Neural cell (in vitro differentiated cells): ENCODE data around the gene EVA1A. TPM values are rescaled to one million over a fixed set of nuclear protein-coding genes. Genes with fewer than 3 reads are reported as not detected.

Source experiments
- H2AFZ ChIP-seq: fragments of 200-600, 300-800 bp; sonication (generic), shearing (Covaris generic); 2 replicates; pipeline ENCODE4 v1.6.0; 2014; ENCODE audit warnings: low read depth, mild to moderate bottlenecking, antibody characterized with exemption, low read length, moderate library complexity
- H3F3A ChIP-seq: fragments of 200-600 bp; shearing (Covaris generic); 2 replicates; pipeline ENCODE4 v1.6.1; 2016; ENCODE audit warnings: mild to moderate bottlenecking, moderate library complexity, mixed read lengths, antibody characterized with exemption, low read length; ENCODE audit not compliant: insufficient read depth, poor library complexity, severe bottlenecking
- H3K27ac ChIP-seq: fragments of 200-600, 300-800 bp; sonication (generic), shearing (Covaris generic); 2 replicates; pipeline ENCODE4 v1.5.1; 2014; ENCODE audit warnings: mild to moderate bottlenecking, low read length, moderate library complexity
- H3K27me3 ChIP-seq: fragments of 300-800, 200-600 bp; sonication (generic), shearing (Covaris generic); 2 replicates; pipeline ENCODE4 v1.6.0; 2014; ENCODE audit warnings: mild to moderate bottlenecking, low read depth, low read length, moderate library complexity; ENCODE audit not compliant: insufficient read depth
- H3K36me3 ChIP-seq: fragments of 300-800, 200-600 bp; sonication (generic), shearing (Covaris generic); 2 replicates; pipeline ENCODE4 v1.5.1; 2014; ENCODE audit warnings: mild to moderate bottlenecking, antibody characterized with exemption, low read length, moderate library complexity; ENCODE audit not compliant: insufficient read depth
- H3K4me2 ChIP-seq: fragments of 300-800, 200-600 bp; sonication (generic), shearing (Covaris generic); 2 replicates; pipeline ENCODE4 v1.6.0; 2014; ENCODE audit warnings: mild to moderate bottlenecking, low read length
- H3K4me3 ChIP-seq: fragments of 300-800, 200-600 bp; sonication (generic), shearing (Covaris generic); 2 replicates; pipeline ENCODE4 v1.5.1; 2014; ENCODE audit warnings: mild to moderate bottlenecking, low read length, moderate library complexity
- H3K79me2 ChIP-seq: fragments of 200-600 bp; shearing (Covaris generic); replicated peaks from 2 replicates; pipeline ENCODE4 v1.6.0; 2014; ENCODE audit warnings: mild to moderate bottlenecking, low read length, moderate library complexity; ENCODE audit not compliant: insufficient read depth
- H3K9ac ChIP-seq: fragments of 300-800, 200-600 bp; sonication (generic), shearing (Covaris generic); 2 replicates; pipeline ENCODE4 v1.6.1; 2016; ENCODE audit warnings: mild to moderate bottlenecking, low read length, mixed read lengths
- H3K9me2 ChIP-seq: fragments of 200-600 bp; shearing (Covaris generic); 2 replicates; pipeline ENCODE4 v1.6.1; 2016; ENCODE audit warnings: mild to moderate bottlenecking, low read length, mixed read lengths; ENCODE audit not compliant: insufficient read depth
- H3K9me3 ChIP-seq: fragments of 200-600, 300-800 bp; sonication (generic), shearing (Covaris generic); 2 replicates; pipeline ENCODE4 v1.6.1; 2016; ENCODE audit warnings: mild to moderate bottlenecking, mixed run types, low read length, moderate library complexity, mixed read lengths
- H4K20me1 ChIP-seq: fragments of 200-600 bp; shearing (Covaris generic); 2 replicates; pipeline ENCODE4 v1.6.1; 2016; ENCODE audit warnings: mild to moderate bottlenecking, mixed run types; ENCODE audit not compliant: insufficient read depth
- EP300 ChIP-seq: fragments of 450-650 bp; conservative IDR thresholded peaks from 2 replicates; pipeline ENCODE4 v1.6.1; 2014; ENCODE audit warnings: antibody characterized with exemption, mild to moderate bottlenecking, moderate library complexity; ENCODE audit not compliant: poor library complexity, severe bottlenecking
- EZH2 ChIP-seq: fragments of 200-600, 300-800 bp; shearing (Covaris generic), sonication (generic); IDR thresholded peaks from 2 replicates; pipeline ENCODE4 v1.6.1; 2014; ENCODE audit warnings: antibody characterized with exemption, low read length, borderline replicate concordance, mild to moderate bottlenecking; ENCODE audit not compliant: insufficient read depth, poor library complexity, severe bottlenecking
- MXI1 ChIP-seq: fragments of 450-650 bp; conservative IDR thresholded peaks from 2 replicates; pipeline ENCODE4 v1.6.1; 2014; ENCODE audit warnings: antibody characterized with exemption, mild to moderate bottlenecking; ENCODE audit not compliant: poor library complexity, severe bottlenecking
- POLR2AphosphoS5 ChIP-seq: IDR thresholded peaks from 2 replicates; pipeline ENCODE4 v1.6.1; 2012
- RAD21 ChIP-seq: fragments of 450-650 bp; conservative IDR thresholded peaks from 2 replicates; pipeline ENCODE4 v1.6.1; 2014; ENCODE audit warnings: antibody characterized with exemption, mild to moderate bottlenecking, moderate library complexity
- SMC3 ChIP-seq: fragments of 450-650 bp; conservative IDR thresholded peaks from 2 replicates; pipeline ENCODE4 v1.6.1; 2014; ENCODE audit warnings: antibody characterized with exemption, mild to moderate bottlenecking, moderate library complexity; ENCODE audit not compliant: poor library complexity
- TAF1 ChIP-seq: IDR thresholded peaks from 2 replicates; pipeline ENCODE4 v1.6.1; 2012; ENCODE audit warnings: low read depth
- polyA plus RNA-seq: library from polyadenylated mRNA; depleted of rRNA; stranded (reverse); fragments of >200 nt; gene quantifications from 2 replicates; pipeline ENCODE4 v1.2.3, GENCODE V29; 2014
- TF ChIP-seq, protein P1 (sequence below): fragments of 450-650 bp; IDR thresholded peaks from 2 replicates; pipeline ENCODE4 v1.5.1; 2014; ENCODE audit warnings: antibody characterized with exemption, mild to moderate bottlenecking, moderate library complexity; ENCODE audit not compliant: poor library complexity, severe bottlenecking
- TF ChIP-seq, protein P2 (sequence below): IDR thresholded peaks from 2 replicates; pipeline ENCODE4 v1.6.1; 2012; ENCODE audit warnings: borderline replicate concordance

EVA1A gene
- polyA plus RNA-seq, 1 donor from 2014 or later, result not detected

DNA sequence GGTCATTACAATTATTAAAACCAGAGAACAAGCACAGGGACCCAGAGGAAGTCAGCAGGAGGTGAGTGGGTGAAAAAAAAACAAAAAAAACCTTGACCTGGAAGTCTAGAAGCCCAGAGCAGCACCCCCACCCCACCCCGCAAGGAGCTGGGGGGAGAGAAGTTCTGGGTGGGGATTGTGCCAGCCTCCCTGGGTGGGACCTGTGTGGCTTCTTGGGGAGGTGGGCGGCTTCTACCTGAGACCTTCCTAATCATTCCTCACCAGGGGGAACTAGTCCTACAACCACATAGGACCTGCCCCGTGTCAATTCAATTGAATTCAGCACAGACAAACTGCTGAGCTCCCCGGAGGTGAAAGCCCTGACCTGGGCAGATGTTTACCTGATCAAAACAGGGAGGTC, 17.3 kb downstream of the EVA1A start:
- Histone ChIP-seq H3K9me2 (no peaks in the 10 kb centered on the region), H3K27me3 (no peaks in the 10 kb centered on the region), H4K20me1 (no peaks in the 10 kb centered on the region), H3K79me2 (no peaks in the 10 kb centered on the region), H3K36me3 (no peaks in the 10 kb centered on the region), H3K4me2 (no peak overlapping the region), H3F3A (no peaks in the 10 kb centered on the region), H2AFZ (no peak overlapping the region), H3K9ac (no peak overlapping the region), H3K9me3 (no peaks in the 10 kb centered on the region), H3K4me3 (no peak overlapping the region), H3K27ac (no peak overlapping the region)
- TF ChIP-seq MXI1, result no peak
- no peak for TF ChIP-seq EP300
- TF ChIP-seq RAD21, result no peak
- no peak for TF ChIP-seq TAF1
- no peak for TF ChIP-seq SMC3
- no peak for TF ChIP-seq EZH2
- TF ChIP-seq, protein P1, sequence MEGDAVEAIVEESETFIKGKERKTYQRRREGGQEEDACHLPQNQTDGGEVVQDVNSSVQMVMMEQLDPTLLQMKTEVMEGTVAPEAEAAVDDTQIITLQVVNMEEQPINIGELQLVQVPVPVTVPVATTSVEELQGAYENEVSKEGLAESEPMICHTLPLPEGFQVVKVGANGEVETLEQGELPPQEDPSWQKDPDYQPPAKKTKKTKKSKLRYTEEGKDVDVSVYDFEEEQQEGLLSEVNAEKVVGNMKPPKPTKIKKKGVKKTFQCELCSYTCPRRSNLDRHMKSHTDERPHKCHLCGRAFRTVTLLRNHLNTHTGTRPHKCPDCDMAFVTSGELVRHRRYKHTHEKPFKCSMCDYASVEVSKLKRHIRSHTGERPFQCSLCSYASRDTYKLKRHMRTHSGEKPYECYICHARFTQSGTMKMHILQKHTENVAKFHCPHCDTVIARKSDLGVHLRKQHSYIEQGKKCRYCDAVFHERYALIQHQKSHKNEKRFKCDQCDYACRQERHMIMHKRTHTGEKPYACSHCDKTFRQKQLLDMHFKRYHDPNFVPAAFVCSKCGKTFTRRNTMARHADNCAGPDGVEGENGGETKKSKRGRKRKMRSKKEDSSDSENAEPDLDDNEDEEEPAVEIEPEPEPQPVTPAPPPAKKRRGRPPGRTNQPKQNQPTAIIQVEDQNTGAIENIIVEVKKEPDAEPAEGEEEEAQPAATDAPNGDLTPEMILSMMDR, result no peak
- TF ChIP-seq, protein P2, sequence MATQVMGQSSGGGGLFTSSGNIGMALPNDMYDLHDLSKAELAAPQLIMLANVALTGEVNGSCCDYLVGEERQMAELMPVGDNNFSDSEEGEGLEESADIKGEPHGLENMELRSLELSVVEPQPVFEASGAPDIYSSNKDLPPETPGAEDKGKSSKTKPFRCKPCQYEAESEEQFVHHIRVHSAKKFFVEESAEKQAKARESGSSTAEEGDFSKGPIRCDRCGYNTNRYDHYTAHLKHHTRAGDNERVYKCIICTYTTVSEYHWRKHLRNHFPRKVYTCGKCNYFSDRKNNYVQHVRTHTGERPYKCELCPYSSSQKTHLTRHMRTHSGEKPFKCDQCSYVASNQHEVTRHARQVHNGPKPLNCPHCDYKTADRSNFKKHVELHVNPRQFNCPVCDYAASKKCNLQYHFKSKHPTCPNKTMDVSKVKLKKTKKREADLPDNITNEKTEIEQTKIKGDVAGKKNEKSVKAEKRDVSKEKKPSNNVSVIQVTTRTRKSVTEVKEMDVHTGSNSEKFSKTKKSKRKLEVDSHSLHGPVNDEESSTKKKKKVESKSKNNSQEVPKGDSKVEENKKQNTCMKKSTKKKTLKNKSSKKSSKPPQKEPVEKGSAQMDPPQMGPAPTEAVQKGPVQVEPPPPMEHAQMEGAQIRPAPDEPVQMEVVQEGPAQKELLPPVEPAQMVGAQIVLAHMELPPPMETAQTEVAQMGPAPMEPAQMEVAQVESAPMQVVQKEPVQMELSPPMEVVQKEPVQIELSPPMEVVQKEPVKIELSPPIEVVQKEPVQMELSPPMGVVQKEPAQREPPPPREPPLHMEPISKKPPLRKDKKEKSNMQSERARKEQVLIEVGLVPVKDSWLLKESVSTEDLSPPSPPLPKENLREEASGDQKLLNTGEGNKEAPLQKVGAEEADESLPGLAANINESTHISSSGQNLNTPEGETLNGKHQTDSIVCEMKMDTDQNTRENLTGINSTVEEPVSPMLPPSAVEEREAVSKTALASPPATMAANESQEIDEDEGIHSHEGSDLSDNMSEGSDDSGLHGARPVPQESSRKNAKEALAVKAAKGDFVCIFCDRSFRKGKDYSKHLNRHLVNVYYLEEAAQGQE, result no peak
- no peak for TF ChIP-seq POLR2AphosphoS5

DNA sequence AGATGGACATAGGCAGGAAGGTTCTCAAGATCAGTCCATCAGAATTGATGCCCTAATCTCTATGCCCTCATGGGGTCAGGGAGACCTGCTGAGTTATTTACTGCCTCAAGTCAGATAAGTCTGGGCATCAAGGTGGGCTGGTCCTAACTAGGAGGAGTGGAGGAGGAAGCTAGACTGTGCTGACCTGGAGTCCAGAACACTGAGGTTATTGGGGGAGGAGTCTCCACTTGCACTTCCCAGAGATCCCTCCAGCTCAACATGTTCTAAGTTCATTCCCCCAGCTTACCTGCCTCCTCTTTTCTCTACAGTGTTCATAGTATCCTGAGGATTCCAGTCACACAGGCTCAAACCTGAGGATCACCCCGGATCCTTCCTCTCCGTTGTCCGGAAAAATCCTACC, 19.3 kb downstream of the EVA1A start:
- Histone ChIP-seq H3K27ac (no peak overlapping the region), H3K4me2 (no peak overlapping the region), H3K4me3 (no peak overlapping the region), H3K9me3 (no peaks in the 10 kb centered on the region), H3K27me3 (no peaks in the 10 kb centered on the region), H3K9me2 (no peaks in the 10 kb centered on the region), H3F3A (no peaks in the 10 kb centered on the region), H3K36me3 (no peaks in the 10 kb centered on the region), H3K9ac (no peak overlapping the region), H2AFZ (no peak overlapping the region), H3K79me2 (no peaks in the 10 kb centered on the region), H4K20me1 (no peaks in the 10 kb centered on the region)
- TF ChIP-seq SMC3 (no peak), TAF1 (no peak), POLR2AphosphoS5 (no peak), RAD21 (no peak), EZH2 (no peak), MXI1 (no peak), EP300 (no peak)
- TF ChIP-seq, protein P1, result no peak
- TF ChIP-seq, protein P2, result no peak
